Retina (tissue), 1 donor: ENCODE results near the gene GRM8.

Source experiments
- DNase-seq: peaks from one replicate; pipeline ENCODE4 v3.0.0-alpha.2; 2016

Gene GRM8

GRCh38 chr7:126656165-126656564 lies 596.6 kb downstream of the GRM8 start:
- no peak for DNase-seq

GRCh38 chr7:126637538-126637937 lies 615.2 kb downstream of the GRM8 start:
- DNase-seq = no peak

DNA sequence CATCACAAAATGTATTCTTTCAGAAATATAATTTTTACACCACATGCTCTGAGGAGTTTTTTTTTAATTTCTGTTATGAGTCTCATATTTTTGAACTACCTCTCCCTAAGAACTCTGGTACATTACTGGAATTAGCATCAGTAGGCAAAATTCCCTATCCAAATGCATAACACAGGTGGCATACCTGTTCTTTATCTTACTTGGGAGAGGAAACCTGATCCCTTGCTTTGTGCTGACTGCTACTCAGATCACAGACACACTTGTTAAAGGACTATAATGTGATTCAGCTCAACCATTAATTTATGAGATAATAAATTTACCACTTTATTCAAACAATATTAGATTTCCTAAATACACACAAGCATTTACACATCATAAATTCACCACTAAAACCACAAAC lies 617.2 kb downstream of the GRM8 start:
- DNase-seq = no peak

DNA sequence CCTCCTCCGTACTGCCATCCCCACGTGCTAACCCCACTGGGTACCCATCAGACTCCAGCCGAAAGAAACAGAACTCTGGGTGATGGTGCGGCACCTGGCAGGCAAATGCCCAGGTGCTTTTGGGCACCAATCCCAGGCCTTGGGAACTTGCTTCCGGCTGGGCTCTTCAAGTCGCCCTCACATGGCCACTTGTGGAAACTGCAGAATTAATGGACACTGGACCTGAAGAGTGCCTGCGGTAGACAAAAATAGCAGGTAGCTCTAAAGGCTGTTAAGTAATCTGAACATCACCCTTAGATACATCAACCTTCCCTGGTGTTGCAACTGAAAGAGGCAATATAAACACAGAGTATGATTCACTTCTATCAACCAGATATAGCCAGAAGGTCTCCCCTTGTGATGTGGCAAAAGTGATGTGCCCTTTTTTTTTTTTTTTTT lies 644.4 kb downstream of the GRM8 start:
- DNase-seq = no peak

GRCh38 chr7:126606331-126606730 lies 646.4 kb downstream of the GRM8 start:
- DNase-seq = no peak

GRCh38 chr7:126605553-126605952 lies 647.2 kb downstream of the GRM8 start:
- DNase-seq = no peak

DNA sequence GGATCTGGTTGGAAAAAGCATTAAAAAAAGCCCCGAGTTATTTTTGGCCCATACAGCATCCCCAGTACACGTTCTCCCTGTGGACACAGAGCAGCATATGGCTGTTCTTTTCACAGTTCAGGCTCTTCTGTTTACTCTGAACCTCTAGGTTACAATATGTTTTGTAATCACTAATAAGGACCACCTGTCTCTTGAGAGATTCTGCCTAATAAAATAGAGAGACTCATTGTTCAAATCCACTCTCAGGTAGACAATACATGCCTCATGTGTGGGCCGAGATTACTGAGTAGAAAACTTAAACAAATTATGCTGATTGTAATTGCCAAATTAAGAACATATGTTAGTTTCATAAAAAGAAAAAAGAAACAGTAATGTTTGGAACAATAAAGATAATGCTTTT lies 647.7 kb downstream of the GRM8 start:
- DNase-seq = no peak

GRCh38 chr7:126589068-126589684 lies 663.6 kb downstream of the GRM8 start:
- no peak for DNase-seq

- DNase-seq = peak; percentile 16
Measured at GRCh38 chr7:126578338-126578737, 674.4 kb downstream of the GRM8 start.

DNA sequence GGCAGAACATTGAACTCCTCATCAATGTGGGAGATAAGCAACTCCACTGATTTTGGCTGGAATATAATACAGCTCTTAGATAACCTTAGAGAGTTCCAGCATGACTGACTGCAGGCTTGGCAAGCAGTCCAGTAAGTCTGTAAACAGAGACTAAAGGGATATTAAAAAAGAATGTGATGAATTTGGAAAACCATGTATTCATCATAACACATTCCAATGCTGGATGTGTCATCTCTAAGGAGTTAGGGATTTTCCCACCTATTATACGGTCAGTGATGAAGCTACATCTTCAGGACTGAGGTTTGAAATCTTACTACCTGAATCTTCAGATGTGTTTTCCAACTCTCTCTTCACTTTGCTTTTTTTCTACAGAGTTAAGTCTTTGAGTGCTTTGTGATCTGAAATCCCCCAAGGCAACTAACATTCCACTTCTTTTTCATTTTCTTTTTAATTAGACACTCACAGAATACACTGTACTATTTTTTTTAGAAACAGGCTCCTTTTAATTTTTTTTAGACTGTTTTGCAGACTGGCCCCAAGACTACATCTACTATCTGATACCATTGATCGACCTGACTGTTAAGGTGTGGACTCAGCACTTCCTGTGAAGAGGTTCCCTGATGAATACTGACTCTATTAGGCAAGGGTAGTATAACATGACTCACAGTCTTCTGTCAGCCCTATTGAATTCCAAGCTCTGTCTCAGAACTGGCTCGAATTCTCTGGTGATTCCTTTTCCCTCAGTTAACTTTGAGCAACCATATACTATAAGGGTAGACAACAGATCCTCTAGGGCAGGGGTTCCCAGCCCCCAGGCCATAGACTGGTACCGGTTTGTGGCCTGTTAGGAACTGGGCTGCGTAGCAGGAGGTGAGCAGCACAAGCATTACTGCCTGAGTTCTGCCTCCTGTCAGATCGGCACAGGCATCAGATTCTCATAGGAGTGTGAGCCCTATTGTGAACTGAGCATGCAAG lies 678.2 kb downstream of the GRM8 start:
- DNase-seq = no peak

GRCh38 chr7:126570845-126571244 lies 681.9 kb downstream of the GRM8 start:
- DNase-seq = no peak

DNA sequence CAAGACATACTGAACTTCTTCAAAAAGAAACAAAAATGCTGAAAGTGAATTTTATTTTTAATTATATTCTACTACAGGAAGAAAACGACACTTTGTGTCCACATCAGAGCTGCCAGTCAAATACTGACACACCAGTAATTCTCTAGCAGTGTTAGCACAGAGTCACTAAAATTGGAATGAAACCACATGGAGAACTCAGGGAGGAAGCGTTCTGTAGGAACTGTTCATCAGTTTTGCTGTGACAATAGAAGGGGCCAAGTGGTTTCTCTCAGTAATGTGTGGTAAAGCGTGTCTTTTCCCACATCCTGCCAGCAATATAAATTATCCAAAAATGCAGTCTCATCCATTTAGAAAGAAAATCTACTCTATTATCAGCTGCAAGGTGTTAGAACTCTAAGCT lies 683.3 kb downstream of the GRM8 start:
- no peak for DNase-seq

DNA sequence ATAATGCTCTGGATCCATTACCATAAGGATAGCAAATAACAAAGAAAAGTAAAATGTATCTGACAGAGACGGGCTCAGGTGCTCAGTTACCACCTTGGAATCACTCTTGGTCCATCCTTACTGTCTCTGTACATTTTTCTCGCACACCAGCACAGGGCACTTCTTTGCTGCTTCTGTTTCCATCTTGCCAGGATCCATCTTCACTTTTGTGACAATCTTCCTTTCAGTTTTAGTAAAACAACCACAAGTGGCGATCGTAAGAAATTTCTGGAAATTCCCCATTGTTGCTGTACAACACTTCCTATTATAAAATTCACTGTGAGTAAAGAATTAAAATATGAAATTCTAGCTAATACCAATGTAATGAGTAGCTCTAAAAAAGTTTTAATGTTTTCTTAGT lies 695.5 kb downstream of the GRM8 start:
- DNase-seq = no peak

GRCh38 chr7:126541406-126541805 lies 711.3 kb downstream of the GRM8 start:
- DNase-seq = no peak

DNA sequence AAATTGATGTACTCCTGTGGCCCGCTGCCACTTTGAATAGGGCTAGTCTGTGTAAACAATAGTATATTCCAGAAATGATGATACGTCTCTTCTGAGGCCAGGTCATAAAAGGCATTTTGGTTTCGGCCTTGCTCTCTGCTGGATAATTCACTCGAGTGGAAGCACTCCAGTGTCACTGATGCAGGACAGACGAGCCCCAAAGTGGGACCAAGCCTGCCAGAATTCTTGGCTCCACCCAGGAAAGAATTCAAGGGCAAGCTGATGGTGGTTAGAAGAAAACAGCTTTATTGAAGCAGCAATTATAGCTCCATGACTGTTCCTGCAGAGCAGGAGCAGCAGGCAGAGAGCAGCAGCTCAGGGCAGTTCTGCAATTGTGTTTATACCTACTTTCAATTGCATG lies 717.6 kb downstream of the GRM8 start:
- no peak for DNase-seq

- DNase-seq = no peak
Measured at GRCh38 chr7:126533715-126534114, 719.0 kb downstream of the GRM8 start.

DNA sequence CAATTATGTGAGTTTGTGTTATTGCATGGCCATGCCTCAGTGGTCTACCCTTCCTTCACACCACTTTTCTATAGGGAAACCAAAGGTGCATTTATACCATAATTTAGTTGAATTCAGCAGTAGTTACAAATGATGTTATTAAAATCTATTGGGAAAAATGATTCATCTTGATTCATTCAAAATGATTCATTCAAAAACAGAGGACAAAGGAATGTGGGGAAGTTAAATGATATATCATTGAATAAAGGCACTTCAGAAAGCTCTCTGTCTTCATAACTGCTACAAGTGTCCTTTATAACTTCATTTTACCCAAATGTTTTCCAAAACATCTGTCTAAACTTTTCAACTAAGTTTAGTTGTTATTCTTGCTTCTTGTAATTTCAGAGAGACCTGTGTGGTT lies 722.9 kb downstream of the GRM8 start:
- no peak for DNase-seq

GRCh38 chr7:126529254-126529653 lies 723.5 kb downstream of the GRM8 start:
- DNase-seq = no peak

GRCh38 chr7:126525906-126526305 lies 726.8 kb downstream of the GRM8 start:
- DNase-seq = no peak

GRCh38 chr7:126524967-126525366 lies 727.8 kb downstream of the GRM8 start:
- no peak for DNase-seq

- no peak for DNase-seq
Measured at GRCh38 chr7:126511046-126511445, 741.7 kb downstream of the GRM8 start.

- DNase-seq = no peak
Measured at GRCh38 chr7:126501617-126502016, 751.1 kb downstream of the GRM8 start.

- DNase-seq = no peak
Measured at GRCh38 chr7:126499481-126499880, 753.3 kb downstream of the GRM8 start.

GRCh38 chr7:126495733-126496132 lies 757.0 kb downstream of the GRM8 start:
- no peak for DNase-seq
